Activated CD4-positive, alpha-beta T cell treated with anti-CD3 and anti-CD28 coated beads, Interleukin-2, Interleukin-4, amounts not matched to agents 100 ng/mL and 50 ng/mL, durations not matched to agents 16 hours and 8 hours (primary cell): ENCODE data around the gene ST6GALNAC4.

Experiments used
- DNase-seq: peaks from one replicate; pipeline ENCODE4 v3.0.0-alpha.2; 2020; ENCODE audit warnings: low spot score

The ST6GALNAC4 gene

GRCh38 chr9:127912296-127912695 is 4.5 kb downstream of the ST6GALNAC4 start:
- no peak for DNase-seq

GRCh38 chr9:127910613-127911205 is 6.1 kb downstream of the ST6GALNAC4 start:
- no peak for DNase-seq

GRCh38 chr9:127909839-127910273 is 7.0 kb downstream of the ST6GALNAC4 start:
- no peak for DNase-seq

- DNase-seq: no peak
Measured at GRCh38 chr9:127908660-127908926, 8.2 kb downstream of the ST6GALNAC4 start.

GRCh38 chr9:127907867-127908659 is 8.8 kb downstream of the ST6GALNAC4 start:
- DNase-seq: no peak

- no peak for DNase-seq
Measured at GRCh38 chr9:127905788-127906191, 11.1 kb downstream of the ST6GALNAC4 start.

GRCh38 chr9:127905004-127905728 is 11.7 kb downstream of the ST6GALNAC4 start:
- peak; percentile 69 for DNase-seq

GRCh38 chr9:127904561-127905003 is 12.3 kb downstream of the ST6GALNAC4 start:
- no peak for DNase-seq

- DNase-seq: peak; percentile 87
Measured at GRCh38 chr9:127903557-127904475, 13.0 kb downstream of the ST6GALNAC4 start.

- peak; percentile 73 for DNase-seq
Measured at GRCh38 chr9:127899128-127899943, 17.5 kb downstream of the ST6GALNAC4 start, which contains the start of gene ST6GALNAC6. Gene ST6GALNAC6 (minus strand): TSS chr9:127899603. CDS start chr9:127897981, 1,622 bp downstream.

GRCh38 chr9:127898433-127899127 is 18.3 kb downstream of the ST6GALNAC4 start:
- DNase-seq: no peak

- DNase-seq: no peak
Measured at GRCh38 chr9:127897193-127897692, 19.6 kb downstream of the ST6GALNAC4 start.

- no peak for DNase-seq
Measured at GRCh38 chr9:127896395-127897192, 20.2 kb downstream of the ST6GALNAC4 start.

GRCh38 chr9:127895811-127896210 is 21.0 kb downstream of the ST6GALNAC4 start:
- no peak for DNase-seq

GRCh38 chr9:127893392-127893791 is 23.4 kb downstream of the ST6GALNAC4 start:
- DNase-seq: no peak

GRCh38 chr9:127892831-127893230 is 24.0 kb downstream of the ST6GALNAC4 start:
- DNase-seq: no peak

- no peak for DNase-seq
Measured at GRCh38 chr9:127890053-127890452, 26.8 kb downstream of the ST6GALNAC4 start.

GRCh38 chr9:127887792-127888191 is 29.0 kb downstream of the ST6GALNAC4 start:
- no peak for DNase-seq

GRCh38 chr9:127886401-127886972 is 30.4 kb downstream of the ST6GALNAC4 start:
- no peak for DNase-seq
